Epithelial cell of umbilical artery (primary cell): ENCODE results near the gene GSN. TPM values are rescaled to one million over a fixed set of nuclear protein-coding genes. Genes with fewer than 3 reads are reported as not detected.

Experiments used
- total RNA-seq: library from RNA; depleted of rRNA; stranded (reverse); fragments of >200 nt; gene quantifications from 2 replicates; pipeline ENCODE4 v1.2.3, GENCODE V29; 2014

Gene GSN
- 195 and 201 TPM in 2 replicates for total RNA-seq

GRCh38 chr9:121267689-121268597 is at the start of gene GSN:
GSN (plus strand) TSS chr9:121268162; CDS start chr9:121301972, 33,810 bp downstream.

GRCh38 chr9:121369595-121370265 is 101.8 kb downstream of the GSN start, which contains the start of gene STOM:
STOM (minus strand) TSS chr9:121370250; CDS start chr9:121370187, 63 bp downstream.

Other genes with a start within 250 kb of the GSN start
- gene C5, start 217.9 kb upstream of the GSN start, total RNA-seq, result 2.3 TPM in 2 replicates
- gene CNTRL, start 193.2 kb upstream of the GSN start, total RNA-seq, result 7.1 and 13.4 TPM in 2 replicates
- 27.9 and 31.2 TPM in 2 replicates for gene RAB14, start 66.3 kb upstream of the GSN start, total RNA-seq
- 116 and 266 TPM in 2 replicates for gene STOM, start 102.1 kb downstream of the GSN start, total RNA-seq
- gene GGTA1, start 231.7 kb downstream of the GSN start, total RNA-seq, result 0.32 TPM in 1 of 2 replicates, not detected in the other